HepG2 (cell line): ENCODE results near the gene TNK1. TPM values are rescaled to one million over a fixed set of nuclear protein-coding genes. Genes with fewer than 3 reads are reported as not detected.
A peak's percentile ranks its signal among the peaks of the same experiment; 100 is the strongest.

ENCODE experiments used
- DNMT3B ChIP-seq: conservative IDR thresholded peaks from 2 replicates; pipeline ENCODE4 v1.6.1; 2016; ENCODE audit warnings: missing biosample characterization, control low read depth
- EP300 ChIP-seq, 3 experiments: sonication (generic) in 1 of 3; formaldehyde crosslinking in 1 of 3; IDR thresholded peaks; 2 replicates each; pipeline versions ENCODE4 v1.5.1 to v1.6.1; 2011 to 2020; ENCODE audit warnings: low read depth in 2 of 3, low read length in 2 of 3, borderline replicate concordance in 1 of 3, improper control_type of control experiment in 1 of 3, mild to moderate bottlenecking in 1 of 3, missing genetic modification reagents in 1 of 3, moderate library complexity in 1 of 3
- EZH2 ChIP-seq: conservative IDR thresholded peaks from 2 replicates; pipeline ENCODE4 v1.6.1; 2012; ENCODE audit warnings: mild to moderate bottlenecking, low read depth, low read length, moderate library complexity
- GPN1 ChIP-seq: sonication (generic); formaldehyde crosslinking; IDR thresholded peaks from 2 replicates; pipeline ENCODE4 v1.5.1; 2020; ENCODE audit warnings: missing genetic modification reagents, borderline replicate concordance
- NRL ChIP-seq: sonication (generic); formaldehyde crosslinking; IDR thresholded peaks from 2 replicates; pipeline ENCODE4 v1.5.0; 2020; ENCODE audit warnings: missing genetic modification reagents, mild to moderate bottlenecking, moderate library complexity, borderline replicate concordance
- PAWR ChIP-seq: sonication (generic); formaldehyde crosslinking; IDR thresholded peaks from 2 replicates; pipeline ENCODE4 v1.4.0; 2020; ENCODE audit warnings: missing genetic modification reagents, mild to moderate bottlenecking, borderline replicate concordance
- PCBP2 ChIP-seq: fragments of 200-400 bp; formaldehyde crosslinking; optimal IDR thresholded peaks from 2 replicates; pipeline ENCODE3; 2018; ENCODE audit warnings: low read length, low read depth; ENCODE audit not compliant: poor library complexity, severe bottlenecking
- RCOR2 ChIP-seq: IDR thresholded peaks from 2 replicates; pipeline ENCODE4 v1.6.1; 2016; ENCODE audit warnings: missing biosample characterization, missing genetic modification reagents
- SMYD3 ChIP-seq: sonication (generic); formaldehyde crosslinking; IDR thresholded peaks from 2 replicates; pipeline ENCODE4 v1.8.1; 2023; ENCODE audit warnings: mild to moderate bottlenecking, missing genetic modification reagents
- SP4 ChIP-seq: sonication (generic); formaldehyde crosslinking; IDR thresholded peaks from 2 replicates; pipeline ENCODE4 v1.8.1; 2023; ENCODE audit warnings: mild to moderate bottlenecking, missing genetic modification reagents
- TMF1 ChIP-seq: sonication (generic); formaldehyde crosslinking; IDR thresholded peaks from 2 replicates; pipeline ENCODE4 v1.8.1; 2022; ENCODE audit warnings: low read depth, missing genetic modification reagents
- ZNF367 ChIP-seq: sonication (generic); formaldehyde crosslinking; IDR thresholded peaks from 2 replicates; pipeline ENCODE4 v1.4.0; 2020; ENCODE audit warnings: missing genetic modification reagents, borderline replicate concordance
- polyA plus RNA-seq, 8 experiments: library from polyadenylated mRNA; depleted of rRNA in 3 of 8; stranded (reverse) in 7 of 8; unstranded in 1 of 8; fragments of >200 nt; fragmentation: Illumina TruSeq in 4 of 8; extraction: Trizol in 4 of 8; gene quantifications; 2 replicates each; pipeline versions ENCODE4 v1.2.1 to v1.2.3, GENCODE V29; 2011 to 2016; ENCODE audit warnings: low read depth in 4 of 8, missing spikeins in 1 of 8, mixed read lengths in 1 of 8; ENCODE audit not compliant: insufficient read depth in 1 of 8
- total RNA-seq, 5 experiments: library from RNA; depleted of rRNA; stranded (reverse); fragments of >200 nt; fragmentation: Illumina TruSeq; extraction: Trizol; gene quantifications; 2 replicates each; pipeline ENCODE4 v1.2.3, GENCODE V29; 2016; ENCODE audit warnings: low read depth in 1 of 5
- TF ChIP-seq, protein P1 (sequence below): fragments of 450-650 bp; IDR thresholded peaks from 2 replicates; pipeline ENCODE4 v1.6.1; 2017; ENCODE audit warnings: mild to moderate bottlenecking
- TF ChIP-seq, protein P2 (sequence below): sonication (generic); formaldehyde crosslinking; IDR thresholded peaks from 2 replicates; pipeline ENCODE4 v1.8.1; 2022; ENCODE audit warnings: low read depth, mild to moderate bottlenecking, missing genetic modification reagents
- TF ChIP-seq, protein P3 (sequence below): sonication (generic); formaldehyde crosslinking; IDR thresholded peaks from 2 replicates; pipeline ENCODE4 v1.9.0; 2021; ENCODE audit warnings: missing genetic modification reagents, borderline replicate concordance
- TF ChIP-seq, protein P4 (sequence below): IDR thresholded peaks from 2 replicates; pipeline ENCODE4 v1.6.1; 2016; ENCODE audit warnings: control low read depth

Gene TNK1
- total and polyA plus RNA-seq, 2 of the 13 experiments (the other 11 are each of a cell fraction or from before 2014, with no cell fraction given): 2.0 to 3.5 TPM

DNA sequence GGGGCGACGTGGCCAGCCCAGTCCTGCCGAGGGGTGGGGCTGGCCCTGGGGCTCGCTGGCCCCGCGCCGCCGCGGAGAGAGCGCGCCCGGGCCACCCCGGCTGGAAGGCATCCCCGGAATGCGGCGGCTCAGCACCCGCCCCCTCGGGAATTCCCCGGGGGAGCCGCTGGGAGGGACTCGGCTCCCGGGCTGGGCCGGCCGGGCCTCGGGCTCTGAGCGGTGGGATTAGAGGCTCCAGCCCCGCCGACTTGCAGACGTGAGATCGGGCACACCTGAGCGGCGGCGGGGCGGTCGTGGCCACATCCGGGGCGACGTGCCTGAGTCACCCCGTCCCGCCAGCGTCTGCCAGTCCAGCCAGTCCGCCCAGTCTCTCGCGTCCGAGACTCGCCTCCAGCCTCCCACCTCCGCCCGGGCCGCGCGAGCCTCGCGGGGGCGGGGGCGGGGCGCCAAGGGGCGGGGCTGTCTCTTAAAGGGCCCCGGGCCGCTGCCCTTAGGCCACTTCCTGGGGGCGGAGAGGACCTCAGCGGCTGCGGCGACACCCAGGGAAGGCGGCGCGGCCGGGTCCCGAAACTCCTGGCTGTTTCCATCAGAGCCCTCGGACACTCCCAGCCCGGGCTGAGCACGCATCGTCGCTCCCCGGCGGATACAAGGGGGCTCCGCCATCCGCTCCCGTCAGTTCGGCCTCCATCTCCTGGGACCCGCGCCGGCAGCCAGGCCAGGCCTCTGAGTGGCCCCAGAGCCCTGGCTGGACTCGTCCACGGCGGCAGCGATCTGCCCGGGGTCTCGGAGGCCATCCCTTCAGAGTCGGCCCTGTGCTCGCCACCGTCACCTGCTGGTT lies 29.0 kb upstream of the TNK1 start, which contains the start of gene KCTD11 (continued):
- TF ChIP-seq, protein P1, sequence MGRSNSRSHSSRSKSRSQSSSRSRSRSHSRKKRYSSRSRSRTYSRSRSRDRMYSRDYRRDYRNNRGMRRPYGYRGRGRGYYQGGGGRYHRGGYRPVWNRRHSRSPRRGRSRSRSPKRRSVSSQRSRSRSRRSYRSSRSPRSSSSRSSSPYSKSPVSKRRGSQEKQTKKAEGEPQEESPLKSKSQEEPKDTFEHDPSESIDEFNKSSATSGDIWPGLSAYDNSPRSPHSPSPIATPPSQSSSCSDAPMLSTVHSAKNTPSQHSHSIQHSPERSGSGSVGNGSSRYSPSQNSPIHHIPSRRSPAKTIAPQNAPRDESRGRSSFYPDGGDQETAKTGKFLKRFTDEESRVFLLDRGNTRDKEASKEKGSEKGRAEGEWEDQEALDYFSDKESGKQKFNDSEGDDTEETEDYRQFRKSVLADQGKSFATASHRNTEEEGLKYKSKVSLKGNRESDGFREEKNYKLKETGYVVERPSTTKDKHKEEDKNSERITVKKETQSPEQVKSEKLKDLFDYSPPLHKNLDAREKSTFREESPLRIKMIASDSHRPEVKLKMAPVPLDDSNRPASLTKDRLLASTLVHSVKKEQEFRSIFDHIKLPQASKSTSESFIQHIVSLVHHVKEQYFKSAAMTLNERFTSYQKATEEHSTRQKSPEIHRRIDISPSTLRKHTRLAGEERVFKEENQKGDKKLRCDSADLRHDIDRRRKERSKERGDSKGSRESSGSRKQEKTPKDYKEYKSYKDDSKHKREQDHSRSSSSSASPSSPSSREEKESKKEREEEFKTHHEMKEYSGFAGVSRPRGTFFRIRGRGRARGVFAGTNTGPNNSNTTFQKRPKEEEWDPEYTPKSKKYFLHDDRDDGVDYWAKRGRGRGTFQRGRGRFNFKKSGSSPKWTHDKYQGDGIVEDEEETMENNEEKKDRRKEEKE: no peak
- TF ChIP-seq EP300 (IDR thresholded peaks at IDR 0.05; ENCODE audit: low read depth in 2 of 2, low read length in 2 of 2) (no peak), EP300 (CRISPR knock-in tag; IDR thresholded peaks at IDR 0.05; ENCODE audit: borderline replicate concordance) (no peak; the same call in 1 of the 2 replicates), NRL (CRISPR knock-in tag) (no peak), SMYD3 (CRISPR knock-in tag) (no peak), GPN1 (no peak), PCBP2 (no peak), DNMT3B (CRISPR knock-in tag) (no peak), EZH2 (no peak), ZNF367 (no peak), RCOR2 (CRISPR knock-in tag) (0 out of 2 replicates have a peak, but pooled peaks have one; percentile 18), PAWR (CRISPR knock-in tag) (no peak), SP4 (peak; percentile 86), TMF1 (CRISPR knock-in tag) (no peak)
- TF ChIP-seq, protein P2, sequence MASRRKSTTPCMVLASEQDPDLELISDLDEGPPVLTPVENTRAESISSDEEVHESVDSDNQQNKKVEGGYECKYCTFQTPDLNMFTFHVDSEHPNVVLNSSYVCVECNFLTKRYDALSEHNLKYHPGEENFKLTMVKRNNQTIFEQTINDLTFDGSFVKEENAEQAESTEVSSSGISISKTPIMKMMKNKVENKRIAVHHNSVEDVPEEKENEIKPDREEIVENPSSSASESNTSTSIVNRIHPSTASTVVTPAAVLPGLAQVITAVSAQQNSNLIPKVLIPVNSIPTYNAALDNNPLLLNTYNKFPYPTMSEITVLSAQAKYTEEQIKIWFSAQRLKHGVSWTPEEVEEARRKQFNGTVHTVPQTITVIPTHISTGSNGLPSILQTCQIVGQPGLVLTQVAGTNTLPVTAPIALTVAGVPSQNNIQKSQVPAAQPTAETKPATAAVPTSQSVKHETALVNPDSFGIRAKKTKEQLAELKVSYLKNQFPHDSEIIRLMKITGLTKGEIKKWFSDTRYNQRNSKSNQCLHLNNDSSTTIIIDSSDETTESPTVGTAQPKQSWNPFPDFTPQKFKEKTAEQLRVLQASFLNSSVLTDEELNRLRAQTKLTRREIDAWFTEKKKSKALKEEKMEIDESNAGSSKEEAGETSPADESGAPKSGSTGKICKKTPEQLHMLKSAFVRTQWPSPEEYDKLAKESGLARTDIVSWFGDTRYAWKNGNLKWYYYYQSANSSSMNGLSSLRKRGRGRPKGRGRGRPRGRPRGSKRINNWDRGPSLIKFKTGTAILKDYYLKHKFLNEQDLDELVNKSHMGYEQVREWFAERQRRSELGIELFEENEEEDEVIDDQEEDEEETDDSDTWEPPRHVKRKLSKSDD (CRISPR knock-in tag): no peak; the same call in 1 of the 2 replicates
- TF ChIP-seq, protein P3, sequence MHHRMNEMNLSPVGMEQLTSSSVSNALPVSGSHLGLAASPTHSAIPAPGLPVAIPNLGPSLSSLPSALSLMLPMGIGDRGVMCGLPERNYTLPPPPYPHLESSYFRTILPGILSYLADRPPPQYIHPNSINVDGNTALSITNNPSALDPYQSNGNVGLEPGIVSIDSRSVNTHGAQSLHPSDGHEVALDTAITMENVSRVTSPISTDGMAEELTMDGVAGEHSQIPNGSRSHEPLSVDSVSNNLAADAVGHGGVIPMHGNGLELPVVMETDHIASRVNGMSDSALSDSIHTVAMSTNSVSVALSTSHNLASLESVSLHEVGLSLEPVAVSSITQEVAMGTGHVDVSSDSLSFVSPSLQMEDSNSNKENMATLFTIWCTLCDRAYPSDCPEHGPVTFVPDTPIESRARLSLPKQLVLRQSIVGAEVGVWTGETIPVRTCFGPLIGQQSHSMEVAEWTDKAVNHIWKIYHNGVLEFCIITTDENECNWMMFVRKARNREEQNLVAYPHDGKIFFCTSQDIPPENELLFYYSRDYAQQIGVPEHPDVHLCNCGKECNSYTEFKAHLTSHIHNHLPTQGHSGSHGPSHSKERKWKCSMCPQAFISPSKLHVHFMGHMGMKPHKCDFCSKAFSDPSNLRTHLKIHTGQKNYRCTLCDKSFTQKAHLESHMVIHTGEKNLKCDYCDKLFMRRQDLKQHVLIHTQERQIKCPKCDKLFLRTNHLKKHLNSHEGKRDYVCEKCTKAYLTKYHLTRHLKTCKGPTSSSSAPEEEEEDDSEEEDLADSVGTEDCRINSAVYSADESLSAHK (CRISPR knock-in tag): no peak
- TF ChIP-seq, protein P4, sequence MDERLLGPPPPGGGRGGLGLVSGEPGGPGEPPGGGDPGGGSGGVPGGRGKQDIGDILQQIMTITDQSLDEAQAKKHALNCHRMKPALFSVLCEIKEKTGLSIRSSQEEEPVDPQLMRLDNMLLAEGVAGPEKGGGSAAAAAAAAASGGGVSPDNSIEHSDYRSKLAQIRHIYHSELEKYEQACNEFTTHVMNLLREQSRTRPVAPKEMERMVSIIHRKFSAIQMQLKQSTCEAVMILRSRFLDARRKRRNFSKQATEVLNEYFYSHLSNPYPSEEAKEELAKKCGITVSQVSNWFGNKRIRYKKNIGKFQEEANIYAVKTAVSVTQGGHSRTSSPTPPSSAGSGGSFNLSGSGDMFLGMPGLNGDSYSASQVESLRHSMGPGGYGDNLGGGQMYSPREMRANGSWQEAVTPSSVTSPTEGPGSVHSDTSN (CRISPR knock-in tag): no peak
